OCI-LY3 (cell line): ENCODE results near the gene FMOD.

Experiments used
- H2AFZ ChIP-seq: fragments of 200-600, 300-600 bp; shearing (Covaris generic); 2 replicates; pipeline ENCODE4 v1.6.0; 2014; ENCODE audit warnings: antibody characterized with exemption, low read depth, low read length
- H3K27ac ChIP-seq: fragments of 200-600, 300-600 bp; sonication (generic); 2 replicates; pipeline ENCODE4 v1.5.1; 2014; ENCODE audit warnings: mild to moderate bottlenecking, low read length, moderate library complexity, mixed read lengths
- H3K27me3 ChIP-seq: fragments of 200-600, 300-600 bp; sonication (generic); 2 replicates; pipeline ENCODE4 v1.6.1; 2014; ENCODE audit warnings: low read depth, low read length, mixed read lengths
- H3K36me3 ChIP-seq: fragments of 200-600, 300-600 bp; sonication (generic); replicated peaks from 2 replicates; pipeline ENCODE3; 2014; ENCODE audit warnings: low read depth, low read length, mixed read lengths
- H3K4me1 ChIP-seq: fragments of 300-600, 200-600 bp; sonication (generic); 2 replicates; pipeline ENCODE4 v1.6.1; 2014; ENCODE audit warnings: low read length, mixed read lengths
- H3K4me2 ChIP-seq: fragments of 200-600, 300-600 bp; sonication (generic); 2 replicates; pipeline ENCODE4 v1.6.1; 2014; ENCODE audit warnings: low read length, mixed read lengths
- H3K4me3 ChIP-seq: fragments of 300-600, 200-600 bp; sonication (generic); 2 replicates; pipeline ENCODE4 v1.5.1; 2014; ENCODE audit warnings: antibody characterized with exemption, mild to moderate bottlenecking, low read length, moderate library complexity
- H3K79me2 ChIP-seq: fragments of 300-600, 200-600 bp; shearing (Covaris generic); 2 replicates; pipeline ENCODE4 v1.6.1; 2014; ENCODE audit warnings: mild to moderate bottlenecking, low read length, mixed read lengths
- H3K9ac ChIP-seq: fragments of 300-600, 200-600 bp; shearing (Covaris generic); 2 replicates; pipeline ENCODE4 v1.6.0; 2014; ENCODE audit warnings: mild to moderate bottlenecking, low read length, moderate library complexity
- H3K9me3 ChIP-seq: fragments of 200-600, 300-600 bp; shearing (Covaris generic); 2 replicates; pipeline ENCODE4 v1.6.1; 2014; ENCODE audit warnings: low read length, mixed read lengths; ENCODE audit not compliant: insufficient read depth
- H4K20me1 ChIP-seq: fragments of 200-600, 300-600 bp; sonication (generic); 2 replicates; pipeline ENCODE4 v1.6.1; 2016; ENCODE audit warnings: low read length, mixed read lengths; ENCODE audit not compliant: insufficient read depth
- EZH2phosphoT487 ChIP-seq: fragments of 200-600 bp; shearing (Covaris generic); IDR thresholded peaks from 2 replicates; pipeline ENCODE4 v1.6.1; 2018; ENCODE audit warnings: antibody characterized with exemption, mixed run types, low read depth
- TF ChIP-seq, protein P1 (sequence below): fragments of 200-600, 300-600 bp; sonication (generic); IDR thresholded peaks from 2 replicates; pipeline ENCODE4 v1.5.1; 2014; ENCODE audit warnings: antibody characterized with exemption, low read length, low read depth

FMOD gene

GRCh38 chr1:203311368-203312301, 39.3 kb downstream of the FMOD start:
- Histone ChIP-seq H3K27me3 (no peaks in the 10 kb centered on the region), H3K9me3 (no peaks in the 10 kb centered on the region), H3K9ac (no peak overlapping the region), H3K79me2 (peaks cover 50% of the 10 kb centered on the region), H3K4me2 (no peak overlapping the region), H2AFZ (no peak overlapping the region), H3K4me1 (peaks cover 25% of the 10 kb centered on the region), H3K4me3 (no peak overlapping the region), H3K36me3 (peaks cover 55% of the 10 kb centered on the region), H3K27ac (no peak overlapping the region), H4K20me1 (peaks cover 54% of the 10 kb centered on the region)
- TF ChIP-seq, protein P1, sequence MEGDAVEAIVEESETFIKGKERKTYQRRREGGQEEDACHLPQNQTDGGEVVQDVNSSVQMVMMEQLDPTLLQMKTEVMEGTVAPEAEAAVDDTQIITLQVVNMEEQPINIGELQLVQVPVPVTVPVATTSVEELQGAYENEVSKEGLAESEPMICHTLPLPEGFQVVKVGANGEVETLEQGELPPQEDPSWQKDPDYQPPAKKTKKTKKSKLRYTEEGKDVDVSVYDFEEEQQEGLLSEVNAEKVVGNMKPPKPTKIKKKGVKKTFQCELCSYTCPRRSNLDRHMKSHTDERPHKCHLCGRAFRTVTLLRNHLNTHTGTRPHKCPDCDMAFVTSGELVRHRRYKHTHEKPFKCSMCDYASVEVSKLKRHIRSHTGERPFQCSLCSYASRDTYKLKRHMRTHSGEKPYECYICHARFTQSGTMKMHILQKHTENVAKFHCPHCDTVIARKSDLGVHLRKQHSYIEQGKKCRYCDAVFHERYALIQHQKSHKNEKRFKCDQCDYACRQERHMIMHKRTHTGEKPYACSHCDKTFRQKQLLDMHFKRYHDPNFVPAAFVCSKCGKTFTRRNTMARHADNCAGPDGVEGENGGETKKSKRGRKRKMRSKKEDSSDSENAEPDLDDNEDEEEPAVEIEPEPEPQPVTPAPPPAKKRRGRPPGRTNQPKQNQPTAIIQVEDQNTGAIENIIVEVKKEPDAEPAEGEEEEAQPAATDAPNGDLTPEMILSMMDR = no peak
- TF ChIP-seq EZH2phosphoT487 = no peak

- H3K79me2 ChIP-seq = peaks cover 63% of the 10 kb centered on the region
- no peak overlapping the region for H3K4me3 ChIP-seq
- peaks cover 34% of the 10 kb centered on the region for H3K4me1 ChIP-seq
- no peak overlapping the region for H3K27ac ChIP-seq
- H3K9ac ChIP-seq = no peak overlapping the region
- peak overlapping the region; percentile 96; the same call in 1 of the 2 replicates for H3K4me2 ChIP-seq
- H4K20me1 ChIP-seq = peaks cover 66% of the 10 kb centered on the region
- H3K27me3 ChIP-seq = no peaks in the 10 kb centered on the region
- H3K36me3 ChIP-seq = peaks cover 63% of the 10 kb centered on the region
- no peak overlapping the region for H2AFZ ChIP-seq
- no peaks in the 10 kb centered on the region for H3K9me3 ChIP-seq
- no peak for TF ChIP-seq EZH2phosphoT487
- TF ChIP-seq, protein P1 = no peak
These were observed 42.0 kb downstream of the FMOD start for GRCh38 chr1:203308923-203309331.

DNA sequence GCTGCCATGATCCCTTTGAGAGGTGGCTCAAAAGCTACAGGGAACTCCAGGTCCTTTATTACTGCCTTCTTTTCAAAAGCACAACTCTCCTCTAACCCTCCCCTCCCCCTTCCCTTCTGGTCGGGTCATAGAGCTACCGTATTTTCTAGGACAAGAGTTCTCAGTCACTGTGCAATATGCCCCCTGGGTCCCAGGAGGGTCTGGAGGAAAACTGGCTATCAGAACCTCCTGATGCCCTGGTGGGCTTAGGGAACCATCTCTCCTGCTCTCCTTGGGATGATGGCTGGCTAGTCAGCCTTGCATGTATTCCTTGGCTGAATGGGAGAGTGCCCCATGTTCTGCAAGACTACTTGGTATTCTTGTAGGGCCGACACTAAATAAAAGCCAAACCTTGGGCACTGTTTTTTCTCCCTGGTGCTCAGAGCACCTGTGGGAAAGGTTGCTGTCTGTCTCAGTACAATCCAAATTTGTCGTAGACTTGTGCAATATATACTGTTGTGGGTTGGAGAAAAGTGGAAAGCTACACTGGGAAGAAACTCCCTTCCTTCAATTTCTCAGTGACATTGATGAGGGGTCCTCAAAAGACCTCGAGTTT, 42.5 kb downstream of the FMOD start:
- Histone ChIP-seq H3K27ac (no peak overlapping the region), H3K4me3 (peak overlapping the region; percentile 84), H3K4me2 (peak overlapping the region; percentile 96), H3K9ac (peak overlapping the region; percentile 98; the same call in 1 of the 2 replicates), H3K4me1 (peaks cover 39% of the 10 kb centered on the region), H3K36me3 (peaks cover 61% of the 10 kb centered on the region), H2AFZ (no peak overlapping the region), H3K9me3 (no peaks in the 10 kb centered on the region), H3K79me2 (peaks cover 63% of the 10 kb centered on the region), H4K20me1 (peaks cover 66% of the 10 kb centered on the region), H3K27me3 (no peaks in the 10 kb centered on the region)
- no peak for TF ChIP-seq EZH2phosphoT487
- TF ChIP-seq, protein P1 = no peak

DNA sequence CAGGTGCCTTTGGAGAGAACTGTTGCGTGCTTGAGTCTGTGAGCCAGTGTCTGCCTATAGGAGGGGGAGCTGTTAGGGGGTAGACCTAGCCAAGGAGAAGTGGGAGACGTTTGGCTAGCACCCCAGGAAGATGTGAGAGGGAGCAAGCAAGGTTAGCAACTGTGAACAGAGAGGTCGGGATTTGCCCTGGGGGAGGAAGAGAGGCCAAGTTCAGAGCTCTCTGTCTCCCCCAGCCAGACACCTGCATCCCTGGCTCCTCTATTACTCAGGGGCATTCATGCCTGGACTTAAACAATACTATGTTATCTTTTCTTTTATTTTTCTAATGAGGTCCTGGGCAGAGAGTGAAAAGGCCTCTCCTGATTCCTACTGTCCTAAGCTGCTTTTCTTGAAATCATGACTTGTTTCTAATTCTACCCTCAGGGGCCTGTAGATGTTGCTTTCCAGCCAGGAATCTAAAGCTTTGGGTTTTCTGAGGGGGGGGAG, 43.2 kb downstream of the FMOD start:
- Histone ChIP-seq H3K9me3 (no peaks in the 10 kb centered on the region), H4K20me1 (peaks cover 66% of the 10 kb centered on the region), H3K27me3 (no peaks in the 10 kb centered on the region), H3K4me3 (peak overlapping the region; percentile 84), H3K4me1 (peaks cover 40% of the 10 kb centered on the region), H3K27ac (no peak overlapping the region), H2AFZ (no peak overlapping the region), H3K9ac (peak overlapping the region; percentile 98), H3K4me2 (peak overlapping the region; percentile 96), H3K36me3 (peaks cover 59% of the 10 kb centered on the region), H3K79me2 (peaks cover 63% of the 10 kb centered on the region)
- TF ChIP-seq, protein P1 = no peak
- no peak for TF ChIP-seq EZH2phosphoT487
